ENCODE measurements around the gene RAET1E.
"Not testable (repeated sequence)": the region's sequence is repeated elsewhere in the genome, so short reads cannot be mapped to it uniquely, and the experiment has no call there.

RAET1E gene

DNA sequence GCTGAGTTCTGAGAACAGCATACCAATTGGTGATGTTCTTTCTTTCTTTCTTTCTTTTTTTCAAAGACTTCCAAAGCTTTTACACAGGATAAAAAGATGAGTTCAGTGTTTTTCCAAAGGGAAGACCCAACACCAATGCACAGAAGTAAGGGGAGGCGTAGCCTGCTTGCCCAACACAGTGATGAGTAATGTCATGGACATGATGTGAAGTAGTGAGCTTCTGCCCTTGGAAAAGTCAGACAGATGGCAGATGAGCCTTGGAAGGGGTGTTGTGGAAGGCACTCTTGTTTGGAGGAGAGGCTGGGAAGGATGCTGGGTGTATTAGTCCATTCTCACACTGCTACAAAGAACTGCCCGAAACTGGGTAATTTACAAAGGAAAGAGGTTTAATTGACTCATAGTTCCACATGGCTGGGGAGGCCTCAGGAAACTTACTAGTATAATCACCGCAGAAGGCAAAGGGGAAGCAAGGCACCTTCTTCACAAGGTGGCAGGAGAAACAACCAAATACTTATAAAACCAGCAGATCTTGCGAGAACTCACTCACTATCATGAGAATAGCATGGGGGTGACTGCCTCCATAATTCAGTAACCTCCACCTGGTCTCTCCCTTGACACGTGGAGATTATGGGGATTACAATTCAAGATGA, 46.3 kb downstream of the RAET1E start:
- H3K4me3 Mint-ChIP-seq = no peak overlapping the region
- peaks cover 2% of the 10 kb centered on the region for H3K36me3 Mint-ChIP-seq
- H3K4me1 Mint-ChIP-seq = peaks cover 40% of the 10 kb centered on the region
- H3K27me3 Mint-ChIP-seq = peaks cover 7% of the 10 kb centered on the region
- no peaks in the 10 kb centered on the region for H3K9me3 Mint-ChIP-seq
- no peak for DNase-seq
- H3K27ac Mint-ChIP-seq = no peak overlapping the region
- CTCF ChIA-PET = interaction anchor here (4.0 kb wide), 1 partner anchor 12 kb away, joined by 15 read pairs; no protein-coding TSS in a partner anchor

DNA sequence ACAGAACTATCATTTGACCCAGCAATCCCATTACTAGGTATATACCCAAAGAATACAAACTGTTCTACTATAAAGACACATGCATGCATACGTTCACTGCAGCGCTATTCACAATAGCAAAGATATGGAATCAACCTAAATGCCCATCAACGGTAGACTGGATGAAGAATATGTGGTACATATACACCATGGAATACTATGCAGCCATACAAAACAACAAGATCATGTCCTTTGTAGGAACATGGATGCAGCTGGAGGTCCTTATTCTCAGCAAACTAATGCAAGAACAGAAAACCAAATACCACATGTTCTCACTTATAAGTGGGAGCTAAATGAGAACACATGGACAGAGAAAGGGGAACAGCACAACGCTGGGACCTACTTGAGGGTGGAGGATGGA, 49.6 kb downstream of the RAET1E start:
- Mint-ChIP-seq H3K4me1 (peaks cover 23% of the 10 kb centered on the region), H3K27me3 (peaks cover 15% of the 10 kb centered on the region)
- not testable (repeated sequence) for H3K27ac Mint-ChIP-seq, H3K9me3 Mint-ChIP-seq, DNase-seq, H3K36me3 Mint-ChIP-seq, H3K4me3 Mint-ChIP-seq
- CTCF ChIA-PET = interaction anchor here (4.0 kb wide), 1 partner anchor 9 kb away, joined by 15 read pairs; no protein-coding TSS in a partner anchor

Measured in activated naive CD4-positive, alpha-beta T cell treated with anti-CD3 and anti-CD28 coated beads, Interleukin-2, amount 10 ng/mL, durations not matched to agents 7 days and 5 days (primary cell).